PC-3 (cell line): ENCODE measurements around the gene AK8. TPM values are rescaled to one million over a fixed set of nuclear protein-coding genes. Genes with fewer than 3 reads are reported as not detected.

Experiments
- ATAC-seq: fragments of 200-7000 bp; cut with Tn5 transposase; 2 replicates; pipeline ENCODE4 v1.9.1; 2020; ENCODE audit warnings: mild to moderate bottlenecking, moderate library complexity
- BruUV-seq: library from RNA; stranded (reverse); fragments of 400-500 nt; replicated peaks from 2 replicates; lab custom pipeline; 2021; lab: Mats Ljungman, UMichigan
- CTCF ChIA-PET: fragments of 300-600 bp; sonication (Branson Sonifier 250); formaldehyde crosslinking; loops from one replicate; lab custom pipeline; 2022; ENCODE audit warnings: antibody characterized with exemption; lab: Charles Lee
- POLR2A ChIA-PET: fragments of 300-600 bp; sonication (Branson Sonifier 250); formaldehyde crosslinking; loops from one replicate; lab custom pipeline; 2022; ENCODE audit warnings: antibody characterized with exemption; ENCODE audit not compliant: unreplicated experiment; lab: Charles Lee
- DNase-seq: peaks from one replicate; pipeline ENCODE4 v3.0.0-alpha.2; 2015
- H2AFZ ChIP-seq: fragments of 300-600 bp; sonication (generic); 2 replicates; pipeline ENCODE4 v1.6.0; 2016; ENCODE audit warnings: antibody characterized with exemption, low read length
- H3F3A ChIP-seq: fragments of 300-600 bp; sonication (generic); one replicate; pipeline ENCODE4 v1.6.0; 2017; ENCODE audit warnings: antibody characterized with exemption, low read length, control low read depth, mild to moderate bottlenecking; ENCODE audit not compliant: unreplicated experiment
- H3K27ac ChIP-seq: fragments of 300-600 bp; sonication (generic); 2 replicates; pipeline ENCODE4 v1.5.1; 2016; ENCODE audit warnings: mild to moderate bottlenecking, low read length
- H3K27me3 ChIP-seq: fragments of 300-600 bp; sonication (generic); 2 replicates; pipeline ENCODE4 v1.6.1; 2016; ENCODE audit warnings: low read length, mixed read lengths
- H3K36me3 ChIP-seq: fragments of 300-600 bp; sonication (generic); 2 replicates; pipeline ENCODE4 v1.6.1; 2016; ENCODE audit warnings: low read depth, mixed run types, low read length, mixed read lengths
- H3K4me1 ChIP-seq: fragments of 300-600 bp; sonication (generic); 2 replicates; pipeline ENCODE4 v1.5.1; 2016; ENCODE audit warnings: low read length; ENCODE audit not compliant: insufficient read depth
- H3K4me2 ChIP-seq: fragments of 300-600 bp; sonication (generic); 2 replicates; pipeline ENCODE4 v1.6.0; 2016; ENCODE audit warnings: low read length
- H3K4me3 ChIP-seq: fragments of 300-600 bp; sonication (generic); 2 replicates; pipeline ENCODE4 v1.5.1; 2016; ENCODE audit warnings: mild to moderate bottlenecking, low read length, mixed read lengths
- H3K79me2 ChIP-seq: fragments of 300-600 bp; sonication (generic); 2 replicates; pipeline ENCODE4 v1.6.1; 2017; ENCODE audit warnings: low read length, mixed read lengths
- H3K9ac ChIP-seq: fragments of 300-600 bp; sonication (generic); 2 replicates; pipeline ENCODE4 v1.6.0; 2016; ENCODE audit warnings: mild to moderate bottlenecking, low read length
- H3K9me2 ChIP-seq: fragments of 300-600 bp; sonication (generic); replicated peaks from 2 replicates; pipeline ENCODE4 v1.6.1; 2016; ENCODE audit warnings: mixed run types, low read length, mixed read lengths
- H3K9me3 ChIP-seq: fragments of 300-600 bp; sonication (generic); 2 replicates; pipeline ENCODE4 v1.6.1; 2016; ENCODE audit warnings: low read length, mixed read lengths
- H4K20me1 ChIP-seq: fragments of 300-600 bp; sonication (generic); 2 replicates; pipeline ENCODE4 v1.6.1; 2016; ENCODE audit warnings: low read length, mixed read lengths
- EZH2 ChIP-seq: fragments of 300-600 bp; sonication (generic); IDR thresholded peaks from one replicate; pipeline ENCODE4 v1.6.1; 2017; ENCODE audit warnings: antibody characterized with exemption, mild to moderate bottlenecking, low read length; ENCODE audit not compliant: unreplicated experiment
- EZH2phosphoT487 ChIP-seq: fragments of 300-600 bp; sonication (generic); IDR thresholded peaks from 2 replicates; pipeline ENCODE4 v1.6.1; 2018; ENCODE audit warnings: mild to moderate bottlenecking, antibody characterized with exemption, low read length, borderline replicate concordance
- intact Hi-C: fragments of 100-400 bp; cut with micrococcal nuclease; formaldehyde crosslinking; loops from 2 replicates; pipeline ENCODE4 v1.9.0; 2023
- total RNA-seq: library from RNA; depleted of rRNA; stranded (reverse); fragments of >200 nt; gene quantifications from 2 replicates; pipeline ENCODE4 v1.2.3, GENCODE V29; 2014
- TF ChIP-seq, protein P1 (sequence below): fragments of 300-600 bp; sonication (generic); conservative IDR thresholded peaks from 2 replicates; pipeline ENCODE4 v1.5.1; 2017; ENCODE audit warnings: antibody characterized with exemption, low read depth, mild to moderate bottlenecking, low read length

The AK8 gene
- total RNA-seq, 1 experiment from 2014 or later = 0.55 TPM

DNA sequence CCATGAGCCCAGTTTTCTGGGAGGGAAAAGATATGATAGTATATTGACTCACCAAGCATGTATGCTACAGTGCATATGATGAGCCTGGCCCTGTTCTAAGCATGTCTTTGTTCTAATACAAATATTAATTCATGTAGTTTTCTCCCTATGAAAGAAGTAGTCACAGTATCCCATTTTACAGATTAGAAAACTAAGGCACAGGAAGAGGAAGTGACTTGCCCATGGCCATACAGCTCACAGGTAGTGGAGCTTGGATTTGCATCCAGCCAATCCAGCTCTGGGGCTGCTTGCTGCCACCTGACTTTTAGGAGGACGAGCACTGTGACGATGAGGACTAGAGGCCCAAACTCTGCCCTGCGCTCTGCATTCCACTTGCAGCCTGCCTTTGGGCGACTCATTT, 76.4 kb downstream of the AK8 start:
- H3K4me2 ChIP-seq = no peak overlapping the region
- no peak overlapping the region for H3K27ac ChIP-seq
- peaks cover 3% of the 10 kb centered on the region; the same call in 1 of the 2 replicates for H3K4me1 ChIP-seq
- ATAC-seq (no peak), DNase-seq (no peak)
- no peak overlapping the region for H3K9ac ChIP-seq
- no peaks in the 10 kb centered on the region for H3K9me2 ChIP-seq
- H3K9me3 ChIP-seq = no peaks in the 10 kb centered on the region
- H3K79me2 ChIP-seq = no peaks in the 10 kb centered on the region
- H4K20me1 ChIP-seq = no peaks in the 10 kb centered on the region
- H2AFZ ChIP-seq = no peak overlapping the region
- POLR2A ChIA-PET = no interaction called here
- no peak overlapping the region for H3K4me3 ChIP-seq
- TF ChIP-seq, protein P1, sequence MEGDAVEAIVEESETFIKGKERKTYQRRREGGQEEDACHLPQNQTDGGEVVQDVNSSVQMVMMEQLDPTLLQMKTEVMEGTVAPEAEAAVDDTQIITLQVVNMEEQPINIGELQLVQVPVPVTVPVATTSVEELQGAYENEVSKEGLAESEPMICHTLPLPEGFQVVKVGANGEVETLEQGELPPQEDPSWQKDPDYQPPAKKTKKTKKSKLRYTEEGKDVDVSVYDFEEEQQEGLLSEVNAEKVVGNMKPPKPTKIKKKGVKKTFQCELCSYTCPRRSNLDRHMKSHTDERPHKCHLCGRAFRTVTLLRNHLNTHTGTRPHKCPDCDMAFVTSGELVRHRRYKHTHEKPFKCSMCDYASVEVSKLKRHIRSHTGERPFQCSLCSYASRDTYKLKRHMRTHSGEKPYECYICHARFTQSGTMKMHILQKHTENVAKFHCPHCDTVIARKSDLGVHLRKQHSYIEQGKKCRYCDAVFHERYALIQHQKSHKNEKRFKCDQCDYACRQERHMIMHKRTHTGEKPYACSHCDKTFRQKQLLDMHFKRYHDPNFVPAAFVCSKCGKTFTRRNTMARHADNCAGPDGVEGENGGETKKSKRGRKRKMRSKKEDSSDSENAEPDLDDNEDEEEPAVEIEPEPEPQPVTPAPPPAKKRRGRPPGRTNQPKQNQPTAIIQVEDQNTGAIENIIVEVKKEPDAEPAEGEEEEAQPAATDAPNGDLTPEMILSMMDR = no peak
- no peak for TF ChIP-seq EZH2
- no peak for TF ChIP-seq EZH2phosphoT487
- CTCF ChIA-PET = no interaction called here
- intact Hi-C loops = loop anchor here (10.0 kb wide), 1 partner anchor 103 kb away; no protein-coding TSS in a partner anchor
- no peaks in the 10 kb centered on the region for H3K36me3 ChIP-seq
- BruUV-seq = no TSS peak
- no peaks in the 10 kb centered on the region for H3F3A ChIP-seq
- H3K27me3 ChIP-seq = no peaks in the 10 kb centered on the region

DNA sequence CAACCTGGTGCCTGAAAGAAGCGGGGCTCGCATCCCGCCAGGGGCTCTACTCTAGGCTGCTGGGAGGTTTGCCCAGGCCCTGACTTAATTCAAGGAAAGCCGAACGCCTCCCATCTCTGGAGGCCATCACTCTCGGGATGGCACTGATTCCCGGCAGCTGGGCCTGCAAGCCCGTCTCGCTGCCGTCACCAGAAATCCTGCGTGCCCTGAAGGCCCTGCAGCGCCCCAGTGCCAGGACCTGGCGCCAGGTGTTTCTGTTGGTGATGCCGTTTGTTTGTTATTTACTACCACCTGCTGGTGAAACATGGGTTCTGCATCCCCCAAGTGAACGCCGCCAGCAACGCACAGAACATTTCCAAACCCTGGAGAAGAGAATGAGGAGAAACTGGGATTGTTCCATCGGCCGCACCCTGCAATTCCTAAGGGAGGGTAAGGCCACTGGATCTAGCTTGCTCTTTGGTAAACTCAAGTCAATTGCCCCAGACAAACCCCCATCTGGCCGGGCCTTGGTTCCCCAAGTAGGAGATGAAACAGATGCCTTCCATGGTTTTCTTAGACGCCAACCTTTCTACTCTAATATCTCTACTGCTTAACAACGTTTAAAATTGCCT, 77.9 kb downstream of the AK8 start:
- ATAC-seq (peak; percentile 69), DNase-seq (peak; percentile 71)
- 0 out of 2 replicates have a peak overlapping the region, but pooled peaks have one; percentile 36 for H3K4me2 ChIP-seq
- no peaks in the 10 kb centered on the region for H3K79me2 ChIP-seq
- H3K9me2 ChIP-seq = no peaks in the 10 kb centered on the region
- H3F3A ChIP-seq = no peaks in the 10 kb centered on the region
- intact Hi-C loops = loop anchor here (1.0 to 10.0 kb wide), 4 partner anchors 105 to 389 kb away; no protein-coding TSS in a partner anchor
- H3K4me3 ChIP-seq = no peak overlapping the region
- H3K9me3 ChIP-seq = no peaks in the 10 kb centered on the region
- no peaks in the 10 kb centered on the region for H3K27me3 ChIP-seq
- TF ChIP-seq, protein P1 = peak; percentile 79
- no peak for TF ChIP-seq EZH2phosphoT487
- BruUV-seq = no TSS peak
- POLR2A ChIA-PET = no interaction called here
- H3K4me1 ChIP-seq = peaks cover 3% of the 10 kb centered on the region; the same call in 1 of the 2 replicates
- no peaks in the 10 kb centered on the region for H3K36me3 ChIP-seq
- CTCF ChIA-PET = no interaction called here
- no peak overlapping the region for H3K27ac ChIP-seq
- no peak overlapping the region for H3K9ac ChIP-seq
- H2AFZ ChIP-seq = no peak overlapping the region
- H4K20me1 ChIP-seq = no peaks in the 10 kb centered on the region
